Activated CD8-positive, alpha-beta T cell treated with anti-CD3 and anti-CD28 coated beads for 36 hours (primary cell): ENCODE measurements around the gene DRC7. TPM values are rescaled to one million over a fixed set of nuclear protein-coding genes. Genes with fewer than 3 reads are reported as not detected.
A peak's percentile ranks its signal among the peaks of the same experiment; 100 is the strongest.

Experiments used
- ATAC-seq: fragments of 200-7000 bp; cut with Tn5 transposase; one replicate; pipeline ENCODE4 v1.10.0; 2021; ENCODE audit warnings: mild to moderate bottlenecking, moderate library complexity
- CTCF ChIA-PET: fragments of 350-600 bp; sonication (Branson Sonifier 250); formaldehyde crosslinking; loops from one replicate; lab custom pipeline; 2021; ENCODE audit warnings: antibody characterized with exemption; lab: Charles Lee
- POLR2A ChIA-PET: fragments of 350-600 bp; sonication (Branson Sonifier 250); formaldehyde crosslinking; loops from one replicate; lab custom pipeline; 2021; ENCODE audit warnings: antibody characterized with exemption; lab: Charles Lee
- DNase-seq: peaks from one replicate; pipeline ENCODE4 v3.0.0-alpha.2; 2020
- H3K27ac Mint-ChIP-seq: one replicate; pipeline ENCODE4 v1.8.0; 2021; ENCODE audit warnings: mild to moderate bottlenecking, mixed read lengths
- H3K27me3 Mint-ChIP-seq: one replicate; pipeline ENCODE4 v1.8.0; 2021; ENCODE audit warnings: mixed read lengths
- H3K36me3 Mint-ChIP-seq: one replicate; pipeline ENCODE4 v1.8.0; 2021; ENCODE audit warnings: low read depth, mixed read lengths
- H3K4me1 Mint-ChIP-seq: one replicate; pipeline ENCODE4 v1.8.0; 2021; ENCODE audit warnings: low read depth, mixed read lengths
- H3K4me3 Mint-ChIP-seq: one replicate; pipeline ENCODE4 v1.8.0; 2021; ENCODE audit warnings: mild to moderate bottlenecking, moderate library complexity, mixed read lengths
- H3K9me3 Mint-ChIP-seq: one replicate; pipeline ENCODE4 v1.8.0; 2021; ENCODE audit warnings: mixed read lengths
- intact Hi-C: fragments of 100-400 bp; cut with micrococcal nuclease; formaldehyde crosslinking; loops from one replicate; pipeline ENCODE4 v1.10.0; 2022
- total RNA-seq, 2 experiments: library from RNA; stranded (reverse); gene quantifications; one replicate each; pipeline ENCODE4 v1.2.3, GENCODE V29; 2021
- TF ChIP-seq, protein P1 (sequence below): fragments of 200-600 bp; IDR thresholded peaks from one replicate; pipeline ENCODE4 v1.8.0; 2022; ENCODE audit warnings: antibody characterized with exemption, mild to moderate bottlenecking

Gene DRC7
- total RNA-seq, 2 experiments from 2014 or later: 0.58 TPM; not detected in 1

GRCh38 chr16:57756424-57757325 lies 62.1 kb downstream of the DRC7 start:
- no peak overlapping the region for H3K4me3 Mint-ChIP-seq
- intact Hi-C loops: no loop called here
- no peaks in the 10 kb centered on the region for H3K9me3 Mint-ChIP-seq
- peaks cover 7% of the 10 kb centered on the region for H3K36me3 Mint-ChIP-seq
- H3K27ac Mint-ChIP-seq: no peak overlapping the region
- H3K4me1 Mint-ChIP-seq: peaks cover 4% of the 10 kb centered on the region
- ATAC-seq: no peak
- H3K27me3 Mint-ChIP-seq: no peaks in the 10 kb centered on the region
- no peak for DNase-seq
- ChIA-PET CTCF (interaction anchor here (0.6 to 4.4 kb wide), 23 partner anchors 9 to 339 kb away, joined by 3 to 24 read pairs (median 4); partner anchors contain the start of gene KATNB1), POLR2A (no interaction called here)
- TF ChIP-seq, protein P1, sequence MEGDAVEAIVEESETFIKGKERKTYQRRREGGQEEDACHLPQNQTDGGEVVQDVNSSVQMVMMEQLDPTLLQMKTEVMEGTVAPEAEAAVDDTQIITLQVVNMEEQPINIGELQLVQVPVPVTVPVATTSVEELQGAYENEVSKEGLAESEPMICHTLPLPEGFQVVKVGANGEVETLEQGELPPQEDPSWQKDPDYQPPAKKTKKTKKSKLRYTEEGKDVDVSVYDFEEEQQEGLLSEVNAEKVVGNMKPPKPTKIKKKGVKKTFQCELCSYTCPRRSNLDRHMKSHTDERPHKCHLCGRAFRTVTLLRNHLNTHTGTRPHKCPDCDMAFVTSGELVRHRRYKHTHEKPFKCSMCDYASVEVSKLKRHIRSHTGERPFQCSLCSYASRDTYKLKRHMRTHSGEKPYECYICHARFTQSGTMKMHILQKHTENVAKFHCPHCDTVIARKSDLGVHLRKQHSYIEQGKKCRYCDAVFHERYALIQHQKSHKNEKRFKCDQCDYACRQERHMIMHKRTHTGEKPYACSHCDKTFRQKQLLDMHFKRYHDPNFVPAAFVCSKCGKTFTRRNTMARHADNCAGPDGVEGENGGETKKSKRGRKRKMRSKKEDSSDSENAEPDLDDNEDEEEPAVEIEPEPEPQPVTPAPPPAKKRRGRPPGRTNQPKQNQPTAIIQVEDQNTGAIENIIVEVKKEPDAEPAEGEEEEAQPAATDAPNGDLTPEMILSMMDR: no peak

GRCh38 chr16:57757326-57757786 lies 62.8 kb downstream of the DRC7 start:
- POLR2A ChIA-PET: no interaction called here
- intact Hi-C loops: no loop called here
- H3K4me3 Mint-ChIP-seq: no peak overlapping the region

DNA sequence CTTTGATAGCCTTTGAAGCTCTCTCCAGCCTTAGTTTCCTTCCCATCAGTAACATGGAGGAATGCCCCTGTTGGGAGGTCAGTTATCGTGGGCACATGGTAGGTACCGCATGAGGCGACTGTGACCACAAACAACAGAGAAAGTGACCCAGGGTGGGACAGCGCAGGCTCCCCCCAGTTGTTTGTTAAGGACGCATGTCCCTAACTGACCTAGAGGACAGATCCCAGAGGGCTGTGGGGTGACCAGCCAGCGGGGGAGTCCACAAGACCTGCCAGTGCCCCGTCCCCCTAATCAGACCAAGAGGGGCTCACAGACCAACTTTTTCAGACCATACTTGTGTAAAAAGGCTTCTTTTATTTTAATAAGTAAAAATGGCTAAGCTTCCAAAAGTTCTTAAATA lies 63.3 kb downstream of the DRC7 start:
- ChIA-PET CTCF (interaction anchor here (0.7 to 4.4 kb wide), 11 partner anchors 8 to 182 kb away, joined by 3 to 24 read pairs (median 6); partner anchors contain the start of genes KATNB1 and KIFC3), POLR2A (no interaction called here)
- peaks cover 4% of the 10 kb centered on the region for H3K4me1 Mint-ChIP-seq
- no peaks in the 10 kb centered on the region for H3K9me3 Mint-ChIP-seq
- H3K27me3 Mint-ChIP-seq: no peaks in the 10 kb centered on the region
- intact Hi-C loops: no loop called here
- TF ChIP-seq, protein P1: no peak
- no peak for DNase-seq
- no peak for ATAC-seq
- H3K27ac Mint-ChIP-seq: no peak overlapping the region
- H3K4me3 Mint-ChIP-seq: no peak overlapping the region
- H3K36me3 Mint-ChIP-seq: peaks cover 4% of the 10 kb centered on the region

More at GRCh38 chr16:57757326-57757786, 62.8 kb downstream of the DRC7 start:
- Mint-ChIP-seq H3K9me3 (no peaks in the 10 kb centered on the region), H3K4me1 (peaks cover 4% of the 10 kb centered on the region), H3K27ac (no peak overlapping the region), H3K27me3 (no peaks in the 10 kb centered on the region), H3K36me3 (peaks cover 4% of the 10 kb centered on the region)
- peak; percentile 88 for DNase-seq
- peak; percentile 97 for ATAC-seq
- CTCF ChIA-PET: interaction anchor here (0.7 to 4.4 kb wide), 20 partner anchors 9 to 339 kb away, joined by 3 to 24 read pairs (median 4); partner anchors contain the start of genes KATNB1 and KIFC3
- TF ChIP-seq, protein P1: peak; percentile 93

- peaks cover 4% of the 10 kb centered on the region for H3K4me1 Mint-ChIP-seq
These were observed 63.9 kb downstream of the DRC7 start for GRCh38 chr16:57758331-57759117.

More at GRCh38 chr16:57758331-57759117, 63.9 kb downstream of the DRC7 start:
- Mint-ChIP-seq H3K36me3 (peaks cover 4% of the 10 kb centered on the region), H3K4me3 (no peak overlapping the region), H3K27ac (no peak overlapping the region), H3K27me3 (no peaks in the 10 kb centered on the region), H3K9me3 (no peaks in the 10 kb centered on the region)
- DNase-seq (no peak), ATAC-seq (no peak)
- CTCF ChIA-PET: interaction anchor here (0.9 to 4.4 kb wide), 7 partner anchors 8 to 182 kb away, joined by 3 to 24 read pairs (median 9); partner anchors contain the start of genes KATNB1 and KIFC3
- POLR2A ChIA-PET: no interaction called here
- TF ChIP-seq, protein P1: no peak
- intact Hi-C loops: no loop called here
